Fibroblast of villous mesenchyme (primary cell): Measurements from ENCODE around the gene UTP18. TPM values are rescaled to one million over a fixed set of nuclear protein-coding genes. Genes with fewer than 3 reads are reported as not detected.

Experiments
- DNase-seq: peaks from one replicate; pipeline ENCODE4 v3.0.0-alpha.2; 2010; ENCODE audit warnings: low read depth
- H3K4me3 ChIP-seq: 2 replicates; pipeline ENCODE4 v1.5.1; 2011; ENCODE audit warnings: low read depth, mild to moderate bottlenecking, low read length
- CTCF ChIP-seq: IDR thresholded peaks from 2 replicates; pipeline ENCODE4 v1.5.1; 2012; ENCODE audit warnings: low read depth, mild to moderate bottlenecking, low read length; ENCODE audit not compliant: insufficient read depth
- total RNA-seq: library from RNA; depleted of rRNA; stranded (reverse); fragments of >200 nt; gene quantifications from 2 replicates; pipeline ENCODE4 v1.2.3, GENCODE V29; 2012

The UTP18 gene
- total RNA-seq, 1 donor = 44.0 TPM

- no peak overlapping the region for H3K4me3 ChIP-seq
- TF ChIP-seq CTCF = no peak
- no peak for DNase-seq
Measured at GRCh38 chr17:51245535-51245934, 14.8 kb upstream of the UTP18 start.

GRCh38 chr17:51250314-51250840, 10.0 kb upstream of the UTP18 start:
- no peak for DNase-seq
- no peak overlapping the region for H3K4me3 ChIP-seq
- TF ChIP-seq CTCF = no peak

GRCh38 chr17:51251010-51251409, 9.3 kb upstream of the UTP18 start:
- DNase-seq = peak; percentile 20
- no peak overlapping the region for H3K4me3 ChIP-seq

GRCh38 chr17:51255673-51256072, 4.7 kb upstream of the UTP18 start:
- no peak overlapping the region for H3K4me3 ChIP-seq
- no peak for DNase-seq
- no peak for TF ChIP-seq CTCF

More at GRCh38 chr17:51251010-51251409, 9.3 kb upstream of the UTP18 start:
- TF ChIP-seq CTCF = no peak

GRCh38 chr17:51256101-51256500, 4.2 kb upstream of the UTP18 start:
- DNase-seq = no peak
- no peak for TF ChIP-seq CTCF

GRCh38 chr17:51257150-51258081, 2.9 kb upstream of the UTP18 start:
- TF ChIP-seq CTCF = no peak
- DNase-seq = peak; percentile 14
- H3K4me3 ChIP-seq = no peak overlapping the region

More at GRCh38 chr17:51256101-51256500, 4.2 kb upstream of the UTP18 start:
- no peak overlapping the region for H3K4me3 ChIP-seq
